ENCODE measurements around the gene CYBC1. TPM values are rescaled to one million over a fixed set of nuclear protein-coding genes. Genes with fewer than 3 reads are reported as not detected.

The CYBC1 gene
- total RNA-seq, 1 experiment from 2014 or later, result 174 TPM

DNA sequence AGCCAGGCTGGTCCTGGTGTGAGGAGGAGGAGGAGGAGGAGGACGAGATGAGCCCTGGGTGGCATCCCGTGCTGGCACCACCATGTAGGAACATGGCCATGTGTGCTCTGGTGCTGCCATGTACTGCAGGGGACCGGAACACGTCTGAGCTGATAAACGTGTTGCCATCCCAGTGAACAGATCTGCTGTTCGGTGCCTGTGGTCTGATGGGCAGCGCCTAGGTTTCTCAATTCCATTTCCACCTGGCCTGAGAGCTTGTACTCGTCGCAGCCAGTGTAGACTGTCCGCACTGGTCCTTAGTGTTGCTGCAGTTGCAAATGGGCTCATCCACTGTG lies 40.6 kb upstream of the CYBC1 start:
- ChIA-PET POLR2A (no interaction called here), CTCF (no interaction called here)
- Histone ChIP-seq H3K4me1 (ENCODE audit: control insufficient read depth, insufficient read depth, low read length) (peaks cover 24% of the 10 kb centered on the region), H3K36me3 (ENCODE audit: control insufficient read depth, insufficient read depth, low read length) (no peaks in the 10 kb centered on the region), H3K9me3 (ENCODE audit: control insufficient read depth, insufficient read depth, low read depth, low read length) (no peaks in the 10 kb centered on the region), H3K27me3 (ENCODE audit: control insufficient read depth, insufficient read depth, low read length) (no peaks in the 10 kb centered on the region), H3K27ac (ENCODE audit: low read length) (no peak overlapping the region), H3K4me3 (ENCODE audit: low read depth in 2 of 2, low read length in 2 of 2) (no peak overlapping the region)
- no TSS peak for BruUV-seq (replicated peaks)
- DNase-seq (ENCODE audit: low read depth, low spot score) (no peak), ATAC-seq (no peak)
- in situ Hi-C loops (cut with HindIII; ENCODE audit: low pct_unique_long_range_greater_than_20kb, low sequenced_read_pairs) (no loop called here), intact Hi-C loops (cut with micrococcal nuclease; ENCODE audit: unreplicated experiment) (no loop called here)
- no peak for TF ChIP-seq TCF7L2 (IDR thresholded peaks at IDR 0.05; ENCODE audit: low read depth, low read length)
- TF ChIP-seq, protein P1, sequence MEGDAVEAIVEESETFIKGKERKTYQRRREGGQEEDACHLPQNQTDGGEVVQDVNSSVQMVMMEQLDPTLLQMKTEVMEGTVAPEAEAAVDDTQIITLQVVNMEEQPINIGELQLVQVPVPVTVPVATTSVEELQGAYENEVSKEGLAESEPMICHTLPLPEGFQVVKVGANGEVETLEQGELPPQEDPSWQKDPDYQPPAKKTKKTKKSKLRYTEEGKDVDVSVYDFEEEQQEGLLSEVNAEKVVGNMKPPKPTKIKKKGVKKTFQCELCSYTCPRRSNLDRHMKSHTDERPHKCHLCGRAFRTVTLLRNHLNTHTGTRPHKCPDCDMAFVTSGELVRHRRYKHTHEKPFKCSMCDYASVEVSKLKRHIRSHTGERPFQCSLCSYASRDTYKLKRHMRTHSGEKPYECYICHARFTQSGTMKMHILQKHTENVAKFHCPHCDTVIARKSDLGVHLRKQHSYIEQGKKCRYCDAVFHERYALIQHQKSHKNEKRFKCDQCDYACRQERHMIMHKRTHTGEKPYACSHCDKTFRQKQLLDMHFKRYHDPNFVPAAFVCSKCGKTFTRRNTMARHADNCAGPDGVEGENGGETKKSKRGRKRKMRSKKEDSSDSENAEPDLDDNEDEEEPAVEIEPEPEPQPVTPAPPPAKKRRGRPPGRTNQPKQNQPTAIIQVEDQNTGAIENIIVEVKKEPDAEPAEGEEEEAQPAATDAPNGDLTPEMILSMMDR (IDR thresholded peaks at IDR 0.05), result no peak
- TF ChIP-seq POLR2AphosphoS5 (IDR thresholded peaks at IDR 0.05; ENCODE audit: low read depth, low read length), result no peak
- no peak for TF ChIP-seq SIN3A (IDR thresholded peaks at IDR 0.05; ENCODE audit: borderline replicate concordance, insufficient read depth, low read depth, low read length)
- TF ChIP-seq, protein P2, sequence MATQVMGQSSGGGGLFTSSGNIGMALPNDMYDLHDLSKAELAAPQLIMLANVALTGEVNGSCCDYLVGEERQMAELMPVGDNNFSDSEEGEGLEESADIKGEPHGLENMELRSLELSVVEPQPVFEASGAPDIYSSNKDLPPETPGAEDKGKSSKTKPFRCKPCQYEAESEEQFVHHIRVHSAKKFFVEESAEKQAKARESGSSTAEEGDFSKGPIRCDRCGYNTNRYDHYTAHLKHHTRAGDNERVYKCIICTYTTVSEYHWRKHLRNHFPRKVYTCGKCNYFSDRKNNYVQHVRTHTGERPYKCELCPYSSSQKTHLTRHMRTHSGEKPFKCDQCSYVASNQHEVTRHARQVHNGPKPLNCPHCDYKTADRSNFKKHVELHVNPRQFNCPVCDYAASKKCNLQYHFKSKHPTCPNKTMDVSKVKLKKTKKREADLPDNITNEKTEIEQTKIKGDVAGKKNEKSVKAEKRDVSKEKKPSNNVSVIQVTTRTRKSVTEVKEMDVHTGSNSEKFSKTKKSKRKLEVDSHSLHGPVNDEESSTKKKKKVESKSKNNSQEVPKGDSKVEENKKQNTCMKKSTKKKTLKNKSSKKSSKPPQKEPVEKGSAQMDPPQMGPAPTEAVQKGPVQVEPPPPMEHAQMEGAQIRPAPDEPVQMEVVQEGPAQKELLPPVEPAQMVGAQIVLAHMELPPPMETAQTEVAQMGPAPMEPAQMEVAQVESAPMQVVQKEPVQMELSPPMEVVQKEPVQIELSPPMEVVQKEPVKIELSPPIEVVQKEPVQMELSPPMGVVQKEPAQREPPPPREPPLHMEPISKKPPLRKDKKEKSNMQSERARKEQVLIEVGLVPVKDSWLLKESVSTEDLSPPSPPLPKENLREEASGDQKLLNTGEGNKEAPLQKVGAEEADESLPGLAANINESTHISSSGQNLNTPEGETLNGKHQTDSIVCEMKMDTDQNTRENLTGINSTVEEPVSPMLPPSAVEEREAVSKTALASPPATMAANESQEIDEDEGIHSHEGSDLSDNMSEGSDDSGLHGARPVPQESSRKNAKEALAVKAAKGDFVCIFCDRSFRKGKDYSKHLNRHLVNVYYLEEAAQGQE (IDR thresholded peaks at IDR 0.05; ENCODE audit: insufficient read depth in 1 of 2, low read depth in 2 of 2, low read length in 1 of 2), result no peak

DNA sequence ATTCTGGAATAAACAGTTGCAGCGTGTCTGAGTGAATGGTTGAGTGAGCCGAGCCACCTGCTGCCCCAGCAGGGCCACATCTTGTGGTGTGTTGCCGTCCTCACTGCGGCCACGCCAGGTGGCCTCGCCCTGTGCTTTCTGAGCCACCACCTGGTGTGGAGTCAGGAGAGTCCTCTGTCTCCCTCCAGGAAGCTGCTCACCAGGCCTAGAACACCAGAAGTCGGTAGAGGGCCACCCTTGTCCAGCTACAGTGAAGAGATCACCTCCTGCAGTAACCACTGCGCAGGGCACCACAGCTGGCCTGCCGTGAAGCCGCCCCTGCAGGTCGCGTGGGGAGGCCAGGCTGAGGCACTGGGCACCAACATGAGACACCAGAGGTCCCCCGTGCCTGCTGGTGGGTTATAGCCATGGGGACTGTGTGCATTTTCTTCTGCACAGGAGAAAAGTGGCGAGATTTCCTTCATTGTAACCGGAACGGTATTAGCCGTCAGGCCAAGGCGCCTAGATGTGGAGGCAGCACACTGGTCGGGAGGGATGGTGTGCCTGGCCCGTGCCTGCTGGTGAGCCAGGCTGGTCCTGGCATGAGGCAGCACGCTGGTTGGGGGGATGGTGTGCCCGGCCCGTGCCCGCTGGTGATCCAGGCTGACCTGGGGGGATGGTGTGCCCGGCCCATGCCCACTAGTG lies 40.1 kb upstream of the CYBC1 start:
- POLR2A ChIA-PET, result no interaction called here
- no peak for ATAC-seq
- no peak for DNase-seq (ENCODE audit: low read depth, low spot score)
- in situ Hi-C loops (cut with HindIII; ENCODE audit: low pct_unique_long_range_greater_than_20kb, low sequenced_read_pairs), result no loop called here
- Histone ChIP-seq H3K4me3 (ENCODE audit: low read depth in 2 of 2, low read length in 2 of 2) (no peak overlapping the region), H3K27me3 (ENCODE audit: control insufficient read depth, insufficient read depth, low read length) (no peaks in the 10 kb centered on the region), H3K4me1 (ENCODE audit: control insufficient read depth, insufficient read depth, low read length) (peaks cover 18% of the 10 kb centered on the region), H3K27ac (ENCODE audit: low read length) (no peak overlapping the region), H3K9me3 (ENCODE audit: control insufficient read depth, insufficient read depth, low read depth, low read length) (no peaks in the 10 kb centered on the region), H3K36me3 (ENCODE audit: control insufficient read depth, insufficient read depth, low read length) (no peaks in the 10 kb centered on the region)
- CTCF ChIA-PET, result no interaction called here
- intact Hi-C loops (cut with micrococcal nuclease; ENCODE audit: unreplicated experiment), result no loop called here
- TF ChIP-seq, protein P2 (IDR thresholded peaks at IDR 0.05; ENCODE audit: insufficient read depth in 1 of 2, low read depth in 2 of 2, low read length in 1 of 2), result no peak
- TF ChIP-seq POLR2AphosphoS5 (IDR thresholded peaks at IDR 0.05; ENCODE audit: low read depth, low read length) (no peak), SIN3A (IDR thresholded peaks at IDR 0.05; ENCODE audit: borderline replicate concordance, insufficient read depth, low read depth, low read length) (no peak)
- no TSS peak for BruUV-seq (replicated peaks)

Measured in Panc1 (cell line).